OCI-LY1 (cell line): ENCODE data around the gene PCNP.
"Not testable (repeated sequence)": the region's sequence is repeated elsewhere in the genome, so short reads cannot be mapped to it uniquely, and the experiment has no call there.

ENCODE experiments used
- H2AFZ ChIP-seq: fragments of 200-600 bp; sonication (generic), shearing (Covaris generic); 2 replicates; pipeline ENCODE4 v1.6.0; 2014; ENCODE audit warnings: antibody characterized with exemption, mild to moderate bottlenecking, low read length
- H3F3A ChIP-seq: fragments of 200-600 bp; sonication (generic), shearing (Covaris generic); 2 replicates; pipeline ENCODE4 v1.6.0; 2014; ENCODE audit warnings: mild to moderate bottlenecking, antibody characterized with exemption, low read length, moderate library complexity; ENCODE audit not compliant: insufficient read depth
- H3K27ac ChIP-seq: fragments of 200-600 bp; sonication (generic); 2 replicates; pipeline ENCODE4 v1.5.1; 2014; ENCODE audit warnings: low read length, mixed run types, mild to moderate bottlenecking, low read depth; ENCODE audit not compliant: poor library complexity, severe bottlenecking
- H3K27me3 ChIP-seq: fragments of 200-600 bp; sonication (generic); 2 replicates; pipeline ENCODE4 v1.6.0; 2014; ENCODE audit warnings: antibody characterized with exemption, mild to moderate bottlenecking, low read length, moderate library complexity; ENCODE audit not compliant: insufficient read depth
- H3K36me3 ChIP-seq: fragments of 200-600 bp; sonication (generic); 2 replicates; pipeline ENCODE4 v1.6.1; 2014; ENCODE audit warnings: mild to moderate bottlenecking, antibody characterized with exemption, low read length, moderate library complexity, mixed read lengths; ENCODE audit not compliant: insufficient read depth
- H3K4me1 ChIP-seq: fragments of 200-600 bp; sonication (generic); 2 replicates; pipeline ENCODE4 v1.5.1; 2014; ENCODE audit warnings: mild to moderate bottlenecking, low read length, moderate library complexity; ENCODE audit not compliant: insufficient read depth, severe bottlenecking
- H3K4me2 ChIP-seq: fragments of 200-600 bp; sonication (generic), shearing (Covaris generic); 2 replicates; pipeline ENCODE4 v1.6.1; 2014; ENCODE audit warnings: low read length
- H3K4me3 ChIP-seq: fragments of 200-600 bp; sonication (generic); 2 replicates; pipeline ENCODE4 v1.5.1; 2014; ENCODE audit warnings: low read length, low read depth, mild to moderate bottlenecking, mixed read lengths; ENCODE audit not compliant: poor library complexity, severe bottlenecking
- H3K79me2 ChIP-seq: fragments of 200-600 bp; shearing (Covaris generic); 2 replicates; pipeline ENCODE4 v1.6.1; 2016; ENCODE audit warnings: mixed run types, low read length, mixed read lengths; ENCODE audit not compliant: insufficient read depth
- H3K9ac ChIP-seq: fragments of 200-600 bp; sonication (generic), shearing (Covaris generic); 2 replicates; pipeline ENCODE4 v1.6.1; 2014; ENCODE audit warnings: mild to moderate bottlenecking, low read length, mixed read lengths
- H3K9me2 ChIP-seq: fragments of 200-600 bp; sonication (generic), shearing (Covaris generic); 2 replicates; pipeline ENCODE4 v1.6.1; 2014; ENCODE audit warnings: low read depth, mild to moderate bottlenecking, low read length, mixed read lengths
- H3K9me3 ChIP-seq: fragments of 200-600 bp; shearing (Covaris generic); 2 replicates; pipeline ENCODE4 v1.6.1; 2014; ENCODE audit warnings: low read length, mixed read lengths
- H4K20me1 ChIP-seq: fragments of 200-600 bp; sonication (generic), shearing (Covaris generic); 2 replicates; pipeline ENCODE4 v1.6.0; 2016; ENCODE audit warnings: mild to moderate bottlenecking, low read length; ENCODE audit not compliant: insufficient read depth
- EZH2 ChIP-seq: fragments of 200-600 bp; sonication (generic), shearing (Covaris generic); IDR thresholded peaks from 2 replicates; pipeline ENCODE4 v1.8.0; 2017; ENCODE audit warnings: borderline replicate concordance, mixed run types, mild to moderate bottlenecking, antibody characterized with exemption, low read length, moderate library complexity, mixed read lengths
- TF ChIP-seq, protein P1 (sequence below): fragments of 200-600 bp; sonication (generic), shearing (Covaris generic); IDR thresholded peaks from 2 replicates; pipeline ENCODE4 v1.5.1; 2017; ENCODE audit warnings: mild to moderate bottlenecking, antibody characterized with exemption, low read length, moderate library complexity, mixed read lengths

The PCNP gene

DNA sequence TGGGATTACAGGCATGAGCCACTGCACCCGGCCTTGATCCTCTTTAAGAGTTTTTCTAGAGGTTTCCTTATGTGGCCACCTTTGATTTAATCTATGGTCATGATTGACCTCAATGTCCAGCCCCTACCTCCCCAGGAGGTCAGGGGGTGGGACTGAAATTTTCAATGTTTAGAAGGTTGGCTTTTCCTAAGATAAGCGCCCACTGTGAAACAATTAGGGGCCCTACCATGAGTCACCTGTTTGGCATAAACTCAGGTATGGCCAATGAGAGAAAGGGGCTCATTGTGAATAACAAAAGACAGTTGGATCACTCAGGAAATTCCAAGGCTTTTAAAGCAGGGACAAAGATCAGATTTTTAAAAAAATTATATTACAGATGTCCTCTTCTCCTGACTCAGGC, 51.9 kb downstream of the PCNP start:
- H3K9ac ChIP-seq, result no peak overlapping the region
- H3K4me3 ChIP-seq, result no peak overlapping the region
- TF ChIP-seq, protein P1, sequence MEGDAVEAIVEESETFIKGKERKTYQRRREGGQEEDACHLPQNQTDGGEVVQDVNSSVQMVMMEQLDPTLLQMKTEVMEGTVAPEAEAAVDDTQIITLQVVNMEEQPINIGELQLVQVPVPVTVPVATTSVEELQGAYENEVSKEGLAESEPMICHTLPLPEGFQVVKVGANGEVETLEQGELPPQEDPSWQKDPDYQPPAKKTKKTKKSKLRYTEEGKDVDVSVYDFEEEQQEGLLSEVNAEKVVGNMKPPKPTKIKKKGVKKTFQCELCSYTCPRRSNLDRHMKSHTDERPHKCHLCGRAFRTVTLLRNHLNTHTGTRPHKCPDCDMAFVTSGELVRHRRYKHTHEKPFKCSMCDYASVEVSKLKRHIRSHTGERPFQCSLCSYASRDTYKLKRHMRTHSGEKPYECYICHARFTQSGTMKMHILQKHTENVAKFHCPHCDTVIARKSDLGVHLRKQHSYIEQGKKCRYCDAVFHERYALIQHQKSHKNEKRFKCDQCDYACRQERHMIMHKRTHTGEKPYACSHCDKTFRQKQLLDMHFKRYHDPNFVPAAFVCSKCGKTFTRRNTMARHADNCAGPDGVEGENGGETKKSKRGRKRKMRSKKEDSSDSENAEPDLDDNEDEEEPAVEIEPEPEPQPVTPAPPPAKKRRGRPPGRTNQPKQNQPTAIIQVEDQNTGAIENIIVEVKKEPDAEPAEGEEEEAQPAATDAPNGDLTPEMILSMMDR, result no peak
- TF ChIP-seq EZH2, result no peak
- H3K36me3 ChIP-seq, result no peaks in the 10 kb centered on the region; the same call in 1 of the 2 replicates
- no peaks in the 10 kb centered on the region for H3K27me3 ChIP-seq
- no peaks in the 10 kb centered on the region for H3K79me2 ChIP-seq
- H3K9me2 ChIP-seq, result no peaks in the 10 kb centered on the region
- peaks cover 5% of the 10 kb centered on the region; the same call in 1 of the 2 replicates for H3K9me3 ChIP-seq
- no peaks in the 10 kb centered on the region for H3K4me1 ChIP-seq
- no peak overlapping the region for H2AFZ ChIP-seq
- H3F3A ChIP-seq, result no peaks in the 10 kb centered on the region
- H4K20me1 ChIP-seq, result no peaks in the 10 kb centered on the region
- no peak overlapping the region for H3K4me2 ChIP-seq
- H3K27ac ChIP-seq, result no peak overlapping the region

DNA sequence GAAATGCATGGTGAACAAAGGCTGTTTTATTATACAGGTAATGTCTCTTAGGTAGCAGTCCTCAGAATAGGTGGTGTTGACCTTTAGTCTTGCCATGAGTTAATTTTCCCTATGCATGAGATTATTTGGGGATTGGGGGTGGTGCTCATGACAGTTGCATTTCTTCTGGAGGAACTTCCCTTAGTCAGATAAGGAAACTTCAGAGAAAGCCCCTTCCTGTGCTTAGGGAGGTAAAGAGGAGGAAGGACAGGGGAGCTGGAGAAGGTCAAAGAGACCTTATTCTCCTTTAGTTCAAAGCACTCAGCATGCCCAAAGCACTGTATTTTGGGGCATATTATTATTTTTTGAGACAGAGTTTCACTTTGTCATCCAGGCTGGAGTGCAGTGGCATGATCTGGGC, 55.2 kb downstream of the PCNP start:
- peaks cover 5% of the 10 kb centered on the region; the same call in 1 of the 2 replicates for H3K9me3 ChIP-seq
- no peaks in the 10 kb centered on the region for H3K27me3 ChIP-seq
- no peak overlapping the region for H3K4me3 ChIP-seq
- H4K20me1 ChIP-seq, result no peaks in the 10 kb centered on the region
- no peak overlapping the region for H3K9ac ChIP-seq
- H3K9me2 ChIP-seq, result no peaks in the 10 kb centered on the region
- no peaks in the 10 kb centered on the region for H3F3A ChIP-seq
- no peak overlapping the region for H3K27ac ChIP-seq
- H3K79me2 ChIP-seq, result no peaks in the 10 kb centered on the region
- H3K4me1 ChIP-seq, result no peaks in the 10 kb centered on the region
- no peak overlapping the region for H3K4me2 ChIP-seq
- no peak overlapping the region for H2AFZ ChIP-seq
- TF ChIP-seq, protein P1, result no peak
- TF ChIP-seq EZH2, result no peak
- H3K36me3 ChIP-seq, result no peaks in the 10 kb centered on the region; the same call in 1 of the 2 replicates

DNA sequence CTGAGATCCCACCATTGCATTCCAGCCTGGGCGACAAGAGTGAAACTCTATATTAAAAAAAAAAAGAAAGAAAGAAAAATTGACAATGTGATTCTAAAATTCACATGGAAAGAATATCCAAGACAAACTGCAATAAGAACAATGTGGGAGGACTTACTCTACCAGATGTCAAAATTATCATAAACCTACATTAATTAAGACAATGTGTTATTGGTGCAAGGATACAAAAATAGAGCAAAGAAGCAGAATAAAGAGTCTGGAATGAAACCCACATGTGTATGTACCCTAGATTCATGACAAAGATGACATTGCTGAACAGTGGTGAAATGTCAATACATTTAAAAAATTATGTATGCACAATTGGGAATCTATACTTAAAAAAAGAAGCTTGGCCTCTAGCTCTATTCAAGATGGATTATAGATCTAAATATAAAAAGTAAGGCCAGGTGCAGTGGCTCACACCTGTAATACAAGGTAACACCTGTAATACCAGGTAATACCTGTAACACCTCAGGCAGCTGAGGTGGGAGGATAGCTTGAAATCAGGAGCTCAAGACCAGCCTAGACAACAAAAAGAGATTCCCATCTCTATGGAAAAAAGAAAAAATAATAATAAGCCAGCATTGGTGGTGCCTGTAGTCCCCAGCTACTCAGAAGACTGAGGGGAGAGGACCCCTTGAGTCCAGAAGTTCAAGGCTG, 57.3 kb downstream of the PCNP start:
- Histone ChIP-seq H2AFZ (no peak overlapping the region), H3K36me3 (no peaks in the 10 kb centered on the region; the same call in 1 of the 2 replicates), H3K9ac (no peak overlapping the region), H3K79me2 (no peaks in the 10 kb centered on the region), H3K27ac (no peak overlapping the region), H3K4me2 (no peak overlapping the region), H3K4me3 (no peak overlapping the region), H3F3A (no peaks in the 10 kb centered on the region), H3K27me3 (no peaks in the 10 kb centered on the region), H3K9me3 (no peaks in the 10 kb centered on the region), H3K9me2 (no peaks in the 10 kb centered on the region), H4K20me1 (no peaks in the 10 kb centered on the region), H3K4me1 (peaks cover 4% of the 10 kb centered on the region)
- no peak for TF ChIP-seq EZH2
- TF ChIP-seq, protein P1, result no peak

DNA sequence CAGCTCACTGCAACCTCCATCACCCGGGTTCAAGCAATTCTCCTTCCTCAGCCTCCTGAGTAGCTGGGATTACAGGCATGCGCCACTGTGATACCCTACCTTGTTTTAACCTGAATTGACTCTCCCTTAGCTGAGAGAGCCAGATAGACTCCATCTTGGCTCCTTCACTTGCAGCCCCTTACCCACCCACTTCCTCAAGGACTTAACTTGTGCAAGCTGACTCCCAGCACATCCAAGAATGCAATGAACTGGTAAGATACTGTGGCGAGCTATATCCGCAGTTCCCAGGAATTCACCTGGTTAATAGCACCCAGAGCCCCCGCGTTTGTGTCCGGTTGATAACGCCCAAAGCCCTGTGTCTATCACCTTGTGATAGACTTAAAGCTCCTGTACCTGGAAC, 58.0 kb downstream of the PCNP start:
- H3K9ac ChIP-seq, H3K36me3 ChIP-seq, H3K27ac ChIP-seq, H3K4me1 ChIP-seq, H3K9me2 ChIP-seq, H3K79me2 ChIP-seq, H3F3A ChIP-seq, H4K20me1 ChIP-seq, H2AFZ ChIP-seq, H3K9me3 ChIP-seq, H3K4me2 ChIP-seq, H3K4me3 ChIP-seq, H3K27me3 ChIP-seq: not testable (repeated sequence)
